Smooth muscle cell (in vitro differentiated cells): ENCODE results near the gene MTLN. TPM values are rescaled to one million over a fixed set of nuclear protein-coding genes. Genes with fewer than 3 reads are reported as not detected.
A peak's percentile ranks its signal among the peaks of the same experiment; 100 is the strongest.
"Not testable (repeated sequence)": the region's sequence is repeated elsewhere in the genome, so short reads cannot be mapped to it uniquely, and the experiment has no call there.

Source experiments
- DNase-seq: peaks from one replicate; lab custom pipeline; 2025; ENCODE audit not compliant: unreplicated experiment; lab: John Stamatoyannopoulos, UW
- H2AFZ ChIP-seq: fragments of 200-600 bp; sonication (generic); 2 replicates; pipeline ENCODE4 v1.6.0; 2016; ENCODE audit warnings: antibody characterized with exemption, low read depth, mild to moderate bottlenecking
- H3F3A ChIP-seq: fragments of 200-600 bp; sonication (generic); 2 replicates; pipeline ENCODE4 v1.6.0; 2017; ENCODE audit warnings: antibody characterized with exemption, low read depth
- H3K27ac ChIP-seq: fragments of 200-600 bp; sonication (generic); 2 replicates; pipeline ENCODE4 v1.5.1; 2016; ENCODE audit warnings: low read depth, mild to moderate bottlenecking
- H3K27me3 ChIP-seq: fragments of 200-600 bp; sonication (generic); 2 replicates; pipeline ENCODE4 v1.6.1; 2016; ENCODE audit warnings: low read depth, mild to moderate bottlenecking
- H3K36me3 ChIP-seq: fragments of 200-600 bp; sonication (generic); 2 replicates; pipeline ENCODE4 v1.5.1; 2016; ENCODE audit warnings: low read depth
- H3K4me1 ChIP-seq: fragments of 200-600 bp; sonication (generic); 2 replicates; pipeline ENCODE4 v1.5.1; 2016; ENCODE audit warnings: low read depth
- H3K4me2 ChIP-seq: fragments of 200-600 bp; sonication (generic); 2 replicates; pipeline ENCODE4 v1.6.0; 2016; ENCODE audit warnings: mild to moderate bottlenecking
- H3K4me3 ChIP-seq: fragments of 200-600 bp; sonication (generic); 2 replicates; pipeline ENCODE4 v1.5.1; 2016; ENCODE audit warnings: mild to moderate bottlenecking
- H3K79me2 ChIP-seq: fragments of 200-600 bp; sonication (generic); 2 replicates; pipeline ENCODE4 v1.6.0; 2016; ENCODE audit warnings: low read depth, mild to moderate bottlenecking
- H3K9ac ChIP-seq: fragments of 200-600 bp; sonication (generic); 2 replicates; pipeline ENCODE4 v1.6.0; 2016; ENCODE audit warnings: low read depth
- H3K9me3 ChIP-seq: fragments of 200-600 bp; sonication (generic); replicated peaks from 2 replicates; pipeline ENCODE4 v1.5.1; 2016; ENCODE audit warnings: low read depth
- H4K20me1 ChIP-seq: fragments of 200-600 bp; sonication (generic); 2 replicates; pipeline ENCODE4 v1.6.0; 2016; ENCODE audit warnings: low read depth
- WGBS: methylation state at CpG from one replicate; pipeline ENCODE4 v1.1.7; 2016; ENCODE audit warnings: low lambda C conversion rate; 5-methylcytosine and 5-hydroxymethylcytosine counted together
- polyA plus RNA-seq: library from polyadenylated mRNA; unstranded; fragments of >200 nt; fragmentation: Nextera tagmentation; extraction: Ambion mirVana; gene quantifications from 2 replicates; pipeline ENCODE4 v1.2.1, GENCODE V29; 2016
- total RNA-seq: library from RNA; depleted of rRNA; stranded (reverse); fragments of >200 nt; gene quantifications from 2 replicates; pipeline ENCODE4 v1.2.3, GENCODE V29; 2014
- TF ChIP-seq, protein P1 (sequence below): fragments of 200-600 bp; sonication (generic); IDR thresholded peaks from 2 replicates; pipeline ENCODE4 v1.5.1; 2017; ENCODE audit warnings: borderline replicate concordance, mild to moderate bottlenecking, antibody characterized with exemption; ENCODE audit not compliant: insufficient read depth, poor library complexity, severe bottlenecking

The MTLN gene, protein sequence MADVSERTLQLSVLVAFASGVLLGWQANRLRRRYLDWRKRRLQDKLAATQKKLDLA
- 65.3 and 98.6 TPM in 2 replicates for total RNA-seq
- polyA plus RNA-seq = 73.1 and 80.4 TPM in 2 replicates

DNA sequence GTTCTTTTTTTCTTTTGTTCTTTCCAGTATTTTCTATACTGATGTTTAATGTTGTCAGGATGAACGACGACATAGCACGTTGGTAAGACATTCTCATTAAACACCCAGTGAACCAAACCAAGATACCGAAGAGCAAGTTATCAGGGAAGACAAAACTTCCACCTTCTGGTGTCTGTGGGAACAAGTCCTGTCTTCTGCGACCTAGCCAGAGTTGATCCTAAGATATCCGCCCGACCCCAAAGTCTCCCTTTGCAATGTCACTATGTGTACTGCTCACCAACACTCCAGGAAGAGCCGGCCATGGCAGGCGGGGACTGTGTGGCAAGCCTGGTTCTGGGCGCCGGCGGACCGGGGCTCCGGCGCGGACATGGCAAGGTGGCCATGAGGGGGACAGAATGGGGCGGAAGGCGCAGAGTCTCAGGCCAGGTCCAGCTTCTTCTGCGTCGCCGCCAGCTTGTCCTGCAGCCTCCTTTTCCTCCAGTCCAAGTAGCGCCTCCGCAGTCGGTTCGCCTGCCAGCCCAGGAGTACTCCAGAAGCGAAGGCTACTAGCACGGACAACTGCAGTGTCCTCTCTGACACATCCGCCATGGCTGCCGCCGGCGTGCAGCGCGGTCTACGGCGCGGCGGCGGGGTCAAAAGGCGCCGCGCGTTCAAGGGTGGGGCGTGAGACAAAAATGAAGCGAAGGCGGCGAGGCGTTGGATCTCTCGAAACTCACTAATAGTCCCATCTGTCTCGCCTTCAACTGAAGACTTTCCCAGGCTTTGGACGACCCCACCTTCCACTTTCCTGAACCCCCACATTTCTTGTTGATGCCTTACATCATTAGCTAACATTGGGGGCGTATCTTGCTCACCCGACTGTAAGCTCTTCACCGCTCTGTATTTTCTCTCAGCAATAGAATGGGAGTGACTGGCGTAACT lies at the start of gene MTLN:
TSS of gene MTLN (minus strand) at position 610 of the 921 bp plus-strand sequence. CDS start at position 588, 22 bp downstream.
- H3K27ac ChIP-seq = peak within 1 kb of the TSS; percentile 52
- peaks cover 5% of the 10 kb centered on the region for H3F3A ChIP-seq
- DNase-seq = peak; percentile 35
- peaks cover 11% of the 10 kb centered on the region for H3K27me3 ChIP-seq
- H3K9ac ChIP-seq = peak within 1 kb of the TSS; percentile 60
- TF ChIP-seq, protein P1, sequence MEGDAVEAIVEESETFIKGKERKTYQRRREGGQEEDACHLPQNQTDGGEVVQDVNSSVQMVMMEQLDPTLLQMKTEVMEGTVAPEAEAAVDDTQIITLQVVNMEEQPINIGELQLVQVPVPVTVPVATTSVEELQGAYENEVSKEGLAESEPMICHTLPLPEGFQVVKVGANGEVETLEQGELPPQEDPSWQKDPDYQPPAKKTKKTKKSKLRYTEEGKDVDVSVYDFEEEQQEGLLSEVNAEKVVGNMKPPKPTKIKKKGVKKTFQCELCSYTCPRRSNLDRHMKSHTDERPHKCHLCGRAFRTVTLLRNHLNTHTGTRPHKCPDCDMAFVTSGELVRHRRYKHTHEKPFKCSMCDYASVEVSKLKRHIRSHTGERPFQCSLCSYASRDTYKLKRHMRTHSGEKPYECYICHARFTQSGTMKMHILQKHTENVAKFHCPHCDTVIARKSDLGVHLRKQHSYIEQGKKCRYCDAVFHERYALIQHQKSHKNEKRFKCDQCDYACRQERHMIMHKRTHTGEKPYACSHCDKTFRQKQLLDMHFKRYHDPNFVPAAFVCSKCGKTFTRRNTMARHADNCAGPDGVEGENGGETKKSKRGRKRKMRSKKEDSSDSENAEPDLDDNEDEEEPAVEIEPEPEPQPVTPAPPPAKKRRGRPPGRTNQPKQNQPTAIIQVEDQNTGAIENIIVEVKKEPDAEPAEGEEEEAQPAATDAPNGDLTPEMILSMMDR = no peak
- no peaks in the 10 kb centered on the region for H4K20me1 ChIP-seq
- H3K4me3 ChIP-seq = peak within 1 kb of the TSS; percentile 66
- H3K36me3 ChIP-seq = no peaks in the 10 kb centered on the region
- H3K79me2 ChIP-seq = peaks cover 8% of the 10 kb centered on the region
- 2% methylated on average over 54 of the region's 54 CpGs for WGBS
- peak within 1 kb of the TSS; percentile 89 for H3K4me2 ChIP-seq
- H3K9me3 ChIP-seq = no peaks in the 10 kb centered on the region
- H3K4me1 ChIP-seq = peaks cover 6% of the 10 kb centered on the region
- peak within 1 kb of the TSS; percentile 97 for H2AFZ ChIP-seq

DNA sequence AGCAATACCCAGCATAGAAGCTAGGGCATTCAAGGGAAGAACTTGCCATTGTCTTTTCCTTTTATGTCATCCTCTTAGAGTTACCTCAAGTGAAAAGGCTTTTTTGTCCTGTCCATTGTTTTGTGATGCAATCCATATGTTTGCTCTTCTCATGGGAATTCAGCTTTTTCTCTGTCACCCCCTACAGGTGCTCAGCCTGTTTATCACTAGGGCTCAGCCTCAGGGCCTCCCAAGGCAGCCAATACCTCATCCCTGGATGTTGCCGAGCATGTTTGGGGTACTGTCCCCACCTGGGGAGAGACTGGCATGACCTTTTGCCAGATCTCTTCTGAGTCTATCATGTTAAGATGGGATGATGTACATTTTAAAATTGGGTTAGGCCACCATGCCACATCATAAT lies 49.6 kb upstream of the MTLN start:
- not testable (repeated sequence) for H3K27me3 ChIP-seq, H3K27ac ChIP-seq, H3K79me2 ChIP-seq, H3K9me3 ChIP-seq, H3K9ac ChIP-seq, H3K4me1 ChIP-seq, H4K20me1 ChIP-seq, H3K4me3 ChIP-seq, DNase-seq, H3F3A ChIP-seq, H3K36me3 ChIP-seq, H3K4me2 ChIP-seq, H2AFZ ChIP-seq
- WGBS = no CpG with 5 or more reads among the region's 1 CpG

DNA sequence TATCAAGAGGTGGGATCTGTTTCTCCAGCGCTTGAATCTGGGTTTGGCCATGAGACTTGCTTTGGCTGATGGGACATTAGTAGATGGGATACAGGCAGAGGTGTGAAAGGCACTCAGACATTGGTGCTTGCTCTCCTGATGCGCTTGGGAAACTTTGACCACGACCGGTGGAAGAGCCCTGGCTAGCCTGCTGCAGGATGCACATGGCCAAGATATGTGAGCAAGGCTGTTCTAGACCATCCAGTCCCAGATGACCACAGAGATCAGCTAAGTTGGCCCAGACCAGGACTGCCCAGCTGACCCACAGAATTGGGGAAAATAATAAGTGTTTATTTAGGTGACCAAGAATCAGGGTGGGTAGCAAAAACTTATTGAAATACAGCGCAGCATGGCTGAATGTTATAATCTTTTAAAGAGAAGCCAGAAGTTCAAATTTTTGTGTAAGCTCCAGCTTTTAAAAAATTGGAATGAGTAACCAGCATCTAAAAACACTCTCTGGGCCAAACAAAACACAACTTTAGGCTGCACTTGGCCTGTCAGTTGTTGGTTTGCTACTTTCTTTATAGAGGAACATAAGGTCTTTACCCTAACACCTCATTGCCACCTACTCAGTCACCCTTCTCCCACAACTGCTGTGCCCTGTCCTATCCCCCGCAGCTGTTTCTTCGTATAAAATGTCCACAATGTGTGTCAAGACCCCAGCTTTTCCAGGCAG lies 35.9 kb upstream of the MTLN start:
- not testable (repeated sequence) for H3K27me3 ChIP-seq, H4K20me1 ChIP-seq, H3K36me3 ChIP-seq, H3F3A ChIP-seq, H3K4me2 ChIP-seq, H3K4me3 ChIP-seq, H3K4me1 ChIP-seq, H2AFZ ChIP-seq, H3K9me3 ChIP-seq, DNase-seq, H3K9ac ChIP-seq, H3K27ac ChIP-seq, H3K79me2 ChIP-seq
- WGBS = 97% methylated on average over 6 of the region's 7 CpGs

DNA sequence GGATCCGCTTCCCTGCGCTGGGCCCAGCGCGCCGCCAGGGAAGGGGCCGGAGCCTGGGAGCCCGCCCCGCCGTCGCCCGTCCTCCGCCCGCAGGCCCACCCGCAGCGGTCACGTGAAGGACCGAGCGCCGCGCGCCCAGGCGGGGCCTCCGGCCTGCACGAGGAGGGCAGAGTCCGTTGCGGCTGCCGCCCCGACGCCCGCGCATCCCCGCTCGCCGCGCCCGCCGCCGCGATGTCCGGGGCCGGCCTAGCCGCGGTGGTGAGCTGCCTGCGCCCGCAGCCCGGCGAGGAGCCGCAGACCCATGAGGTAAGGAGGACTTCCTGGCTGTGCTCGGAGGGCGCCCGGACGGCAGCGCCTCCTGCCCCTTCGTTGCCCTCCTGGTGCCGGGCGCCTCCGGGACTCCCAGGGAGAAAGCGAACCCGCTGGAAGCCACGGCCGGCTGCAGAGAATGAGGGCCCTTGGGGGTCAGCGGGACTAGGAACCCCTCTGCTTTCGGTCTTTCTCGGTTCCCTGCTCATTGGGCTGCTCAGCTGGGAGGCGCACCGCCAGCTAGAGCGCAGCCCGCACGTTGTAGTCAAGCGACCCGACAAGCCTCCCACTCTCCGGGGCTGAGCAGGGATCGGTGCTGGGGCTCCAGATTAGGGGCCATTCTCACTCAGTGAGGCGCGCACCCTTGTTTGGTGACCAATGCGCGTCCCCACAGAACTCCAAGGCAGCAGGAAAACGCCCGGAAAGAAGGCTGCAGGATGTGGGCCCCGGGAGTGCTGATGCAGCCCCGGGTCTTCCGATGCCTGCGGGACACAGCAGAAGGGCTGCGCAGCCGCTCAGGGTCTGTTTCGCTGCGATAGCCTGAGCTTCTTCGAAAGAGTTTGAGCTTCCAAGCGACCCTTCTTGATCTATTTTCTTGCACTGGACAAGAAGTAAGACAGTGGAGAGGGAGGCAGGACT lies 33.4 kb upstream of the MTLN start:
- no CpG with 5 or more reads among the region's 89 CpGs for WGBS
- not testable (repeated sequence) for H3K4me3 ChIP-seq, H4K20me1 ChIP-seq, H3K4me1 ChIP-seq, H3K9ac ChIP-seq, DNase-seq, H3K79me2 ChIP-seq, H3K36me3 ChIP-seq, H3K27ac ChIP-seq, H2AFZ ChIP-seq, H3F3A ChIP-seq, H3K4me2 ChIP-seq, H3K27me3 ChIP-seq, H3K9me3 ChIP-seq

DNA sequence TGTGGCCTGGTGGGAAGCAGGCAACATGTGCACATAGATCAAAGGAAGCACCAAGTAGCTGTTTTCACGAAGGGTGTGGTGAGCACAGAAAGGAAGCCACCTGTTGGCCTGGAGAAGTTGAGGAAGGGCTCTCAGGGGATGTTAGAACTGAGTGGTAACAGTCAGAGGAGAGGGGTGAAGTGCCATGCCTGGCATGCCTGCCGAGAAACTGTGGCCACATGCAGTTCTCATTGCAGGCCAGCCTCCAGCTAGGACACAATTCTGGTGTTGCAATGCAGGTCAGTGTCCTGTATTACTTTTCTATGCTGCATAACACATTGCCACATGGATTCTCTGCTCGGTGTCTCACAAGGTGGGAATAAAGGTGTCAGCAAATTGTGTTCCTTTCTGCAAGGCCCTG lies 30.9 kb upstream of the MTLN start:
- H2AFZ ChIP-seq, H3K27me3 ChIP-seq, H3K4me3 ChIP-seq, DNase-seq, H3K79me2 ChIP-seq, H3K4me2 ChIP-seq, H3K4me1 ChIP-seq, H3F3A ChIP-seq, H3K27ac ChIP-seq, H3K9ac ChIP-seq, H3K9me3 ChIP-seq, H4K20me1 ChIP-seq, H3K36me3 ChIP-seq: not testable (repeated sequence)
- no CpG with 5 or more reads among the region's 3 CpGs for WGBS

DNA sequence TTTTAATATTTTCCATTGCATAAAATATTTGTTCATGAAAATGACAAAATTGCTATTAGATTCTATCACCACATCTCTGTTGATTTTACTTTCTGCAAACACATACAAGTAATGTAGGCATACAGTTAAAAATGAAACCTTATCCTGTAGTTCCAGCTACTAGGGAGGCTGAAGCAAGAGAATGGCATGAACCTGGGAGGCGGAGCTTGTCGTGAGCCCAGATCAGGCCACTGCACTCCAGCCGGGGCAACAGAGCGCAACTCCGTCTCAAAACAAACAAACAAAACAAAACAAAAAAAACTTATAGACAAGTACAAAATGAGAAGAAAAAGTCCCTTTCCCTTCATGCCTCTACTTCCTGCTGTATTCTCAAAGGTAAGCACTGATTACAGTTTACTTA lies 22.2 kb upstream of the MTLN start:
- H3K4me2 ChIP-seq, H3K27ac ChIP-seq, H3K9me3 ChIP-seq, H3K4me3 ChIP-seq, H3K36me3 ChIP-seq, H4K20me1 ChIP-seq, DNase-seq, H3K27me3 ChIP-seq, H3F3A ChIP-seq, H3K9ac ChIP-seq, H3K4me1 ChIP-seq, H3K79me2 ChIP-seq, H2AFZ ChIP-seq: not testable (repeated sequence)
- WGBS = 70% methylated on average over 3 of the region's 5 CpGs

DNA sequence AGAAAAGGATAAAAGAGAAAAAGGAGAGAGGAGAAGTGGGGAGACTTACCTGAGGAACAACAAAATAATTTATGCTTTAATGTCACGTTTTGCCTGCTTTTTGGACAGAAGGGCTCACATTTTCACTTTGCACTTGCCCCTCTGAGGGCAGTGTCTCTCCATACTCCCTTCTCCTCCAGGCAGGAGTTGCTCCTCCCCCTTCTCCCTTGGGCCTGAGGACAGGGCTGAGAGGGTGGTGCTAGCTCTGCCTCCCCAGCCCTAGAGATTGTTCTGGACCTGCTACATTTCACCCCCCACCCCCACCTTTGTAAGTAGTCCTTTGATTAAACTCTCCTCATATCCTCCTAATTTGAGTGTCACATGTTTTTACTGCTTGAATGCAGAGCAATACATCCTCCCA lies 17.5 kb upstream of the MTLN start:
- no CpG with 5 or more reads among the region's 1 CpG for WGBS
- H3K27me3 ChIP-seq = peaks cover 21% of the 10 kb centered on the region
- H3K4me1 ChIP-seq, H3K9me3 ChIP-seq, H3K79me2 ChIP-seq, DNase-seq, H2AFZ ChIP-seq, H4K20me1 ChIP-seq, H3K9ac ChIP-seq, H3K27ac ChIP-seq, H3K36me3 ChIP-seq, H3F3A ChIP-seq, H3K4me2 ChIP-seq, H3K4me3 ChIP-seq: not testable (repeated sequence)
